NB4 (cell line): ENCODE measurements around the gene PIAS1.
A peak's percentile ranks its signal among the peaks of the same experiment; 100 is the strongest.
"Not testable (repeated sequence)": the region's sequence is repeated elsewhere in the genome, so short reads cannot be mapped to it uniquely, and the experiment has no call there.

Source experiments
- DNase-seq: peaks from one replicate; pipeline ENCODE4 v3.0.0; 2010; ENCODE audit warnings: low read depth
- H3K4me3 ChIP-seq: one replicate; pipeline ENCODE4 v1.5.1; 2011; ENCODE audit warnings: mild to moderate bottlenecking, low read depth, low read length, moderate library complexity
- MYC ChIP-seq: IDR thresholded peaks from 2 replicates; pipeline ENCODE4 v1.6.1; 2011; ENCODE audit warnings: low read depth, low read length
- POLR2A ChIP-seq: IDR thresholded peaks from 2 replicates; pipeline ENCODE4 v1.6.1; 2011; ENCODE audit warnings: mild to moderate bottlenecking; ENCODE audit not compliant: insufficient read length; ENCODE audit errors: extremely low read depth
- TF ChIP-seq, protein P1 (sequence below): IDR thresholded peaks from one replicate; pipeline ENCODE4 v1.5.1; 2012; ENCODE audit warnings: low read depth, low read length
- TF ChIP-seq, protein P2 (sequence below): IDR thresholded peaks from 2 replicates; pipeline ENCODE4 v1.6.1; 2011; ENCODE audit warnings: low read depth, low read length

PIAS1 gene

GRCh38 chr15:68209735-68210408 is 155.8 kb downstream of the PIAS1 start:
- peak; percentile 73 for DNase-seq
- no peak overlapping the region for H3K4me3 ChIP-seq
- TF ChIP-seq, protein P1, sequence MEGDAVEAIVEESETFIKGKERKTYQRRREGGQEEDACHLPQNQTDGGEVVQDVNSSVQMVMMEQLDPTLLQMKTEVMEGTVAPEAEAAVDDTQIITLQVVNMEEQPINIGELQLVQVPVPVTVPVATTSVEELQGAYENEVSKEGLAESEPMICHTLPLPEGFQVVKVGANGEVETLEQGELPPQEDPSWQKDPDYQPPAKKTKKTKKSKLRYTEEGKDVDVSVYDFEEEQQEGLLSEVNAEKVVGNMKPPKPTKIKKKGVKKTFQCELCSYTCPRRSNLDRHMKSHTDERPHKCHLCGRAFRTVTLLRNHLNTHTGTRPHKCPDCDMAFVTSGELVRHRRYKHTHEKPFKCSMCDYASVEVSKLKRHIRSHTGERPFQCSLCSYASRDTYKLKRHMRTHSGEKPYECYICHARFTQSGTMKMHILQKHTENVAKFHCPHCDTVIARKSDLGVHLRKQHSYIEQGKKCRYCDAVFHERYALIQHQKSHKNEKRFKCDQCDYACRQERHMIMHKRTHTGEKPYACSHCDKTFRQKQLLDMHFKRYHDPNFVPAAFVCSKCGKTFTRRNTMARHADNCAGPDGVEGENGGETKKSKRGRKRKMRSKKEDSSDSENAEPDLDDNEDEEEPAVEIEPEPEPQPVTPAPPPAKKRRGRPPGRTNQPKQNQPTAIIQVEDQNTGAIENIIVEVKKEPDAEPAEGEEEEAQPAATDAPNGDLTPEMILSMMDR = no peak
- TF ChIP-seq POLR2A (no peak), MYC (no peak)
- TF ChIP-seq, protein P2, sequence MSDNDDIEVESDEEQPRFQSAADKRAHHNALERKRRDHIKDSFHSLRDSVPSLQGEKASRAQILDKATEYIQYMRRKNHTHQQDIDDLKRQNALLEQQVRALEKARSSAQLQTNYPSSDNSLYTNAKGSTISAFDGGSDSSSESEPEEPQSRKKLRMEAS = no peak

- TF ChIP-seq POLR2A (no peak), MYC (no peak)
- TF ChIP-seq, protein P1 = no peak
- TF ChIP-seq, protein P2 = no peak
- no peak overlapping the region for H3K4me3 ChIP-seq
- no peak for DNase-seq
Observed at GRCh38 chr15:68210409-68210756, 156.3 kb downstream of the PIAS1 start.

DNA sequence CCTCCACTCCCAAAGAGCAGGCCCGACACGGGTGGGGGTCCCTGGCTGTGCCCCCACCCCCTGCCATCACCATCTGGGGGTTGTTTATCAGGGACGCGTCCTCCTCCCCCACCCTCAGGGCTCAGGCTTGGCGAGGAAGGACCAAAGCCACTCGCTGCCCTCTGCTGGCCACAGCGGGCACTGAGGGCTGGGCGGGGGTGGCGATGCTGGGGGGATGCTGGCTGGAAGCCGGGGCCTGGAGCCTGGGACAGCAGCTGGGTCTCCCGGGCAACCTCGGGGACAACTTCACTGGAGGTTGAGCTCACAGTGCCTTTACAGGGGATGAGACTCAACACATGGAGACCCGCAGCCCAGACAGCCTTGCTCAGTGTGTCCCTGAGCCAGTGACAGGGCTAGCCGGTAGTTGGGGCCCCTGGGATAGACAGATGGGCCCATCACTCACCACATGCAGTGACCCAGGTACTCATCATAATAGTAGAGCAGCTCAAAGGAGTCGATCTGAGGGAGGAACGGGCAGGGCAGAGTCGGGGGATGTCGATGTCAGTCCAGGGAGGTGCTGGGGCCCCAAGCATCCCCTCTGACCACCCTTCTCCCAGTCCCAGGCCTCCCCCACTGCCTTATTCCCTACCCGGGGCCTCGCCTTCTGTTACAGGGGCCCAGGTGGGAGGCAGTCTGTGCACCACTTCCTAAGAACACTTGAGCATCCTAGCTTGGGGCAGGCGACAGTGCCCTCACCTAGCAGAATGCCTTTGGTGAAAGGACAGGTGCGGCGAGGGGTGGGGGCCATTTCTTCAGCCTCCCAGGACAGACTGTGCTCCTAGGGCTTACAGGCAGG is 156.9 kb downstream of the PIAS1 start:
- TF ChIP-seq, protein P1 = peak; percentile 72
- TF ChIP-seq, protein P2 = 0 out of 2 replicates have a peak, but pooled peaks have one; percentile 12
- TF ChIP-seq POLR2A = no peak
- H3K4me3 ChIP-seq = no peak overlapping the region
- DNase-seq = peak; percentile 63

- no peak overlapping the region for H3K4me3 ChIP-seq
- DNase-seq = no peak
- TF ChIP-seq, protein P2 = no peak
- TF ChIP-seq, protein P1 = no peak
- no peak for TF ChIP-seq MYC
- TF ChIP-seq POLR2A = no peak
Observed at GRCh38 chr15:68211656-68212320, 157.7 kb downstream of the PIAS1 start.

- DNase-seq, H3K4me3 ChIP-seq: not testable (repeated sequence)
Observed at GRCh38 chr15:68213491-68213845, 159.4 kb downstream of the PIAS1 start.

- TF ChIP-seq, protein P2 = no peak
- TF ChIP-seq POLR2A (no peak), MYC (no peak)
- TF ChIP-seq, protein P1 = no peak
- H3K4me3 ChIP-seq = no peak overlapping the region
- DNase-seq = no peak
Observed at GRCh38 chr15:68213991-68214837, 160.1 kb downstream of the PIAS1 start.
